ENCODE measurements around the gene SCN2B.

The SCN2B gene

GRCh38 chr11:118174006-118174567, 2.4 kb downstream of the SCN2B start:
- no peak for DNase-seq (ENCODE audit: low spot score)

GRCh38 chr11:118172356-118172755, 4.1 kb downstream of the SCN2B start:
- DNase-seq (ENCODE audit: low spot score) = no peak

- peak; percentile 89 for DNase-seq (ENCODE audit: low spot score)
Measured at GRCh38 chr11:118171269-118172062, 5.0 kb downstream of the SCN2B start.

- DNase-seq (ENCODE audit: low spot score) = no peak
Measured at GRCh38 chr11:118170882-118171268, 5.6 kb downstream of the SCN2B start.

- no peak for DNase-seq (ENCODE audit: low spot score)
Measured at GRCh38 chr11:118170231-118170630, 6.2 kb downstream of the SCN2B start.

DNA sequence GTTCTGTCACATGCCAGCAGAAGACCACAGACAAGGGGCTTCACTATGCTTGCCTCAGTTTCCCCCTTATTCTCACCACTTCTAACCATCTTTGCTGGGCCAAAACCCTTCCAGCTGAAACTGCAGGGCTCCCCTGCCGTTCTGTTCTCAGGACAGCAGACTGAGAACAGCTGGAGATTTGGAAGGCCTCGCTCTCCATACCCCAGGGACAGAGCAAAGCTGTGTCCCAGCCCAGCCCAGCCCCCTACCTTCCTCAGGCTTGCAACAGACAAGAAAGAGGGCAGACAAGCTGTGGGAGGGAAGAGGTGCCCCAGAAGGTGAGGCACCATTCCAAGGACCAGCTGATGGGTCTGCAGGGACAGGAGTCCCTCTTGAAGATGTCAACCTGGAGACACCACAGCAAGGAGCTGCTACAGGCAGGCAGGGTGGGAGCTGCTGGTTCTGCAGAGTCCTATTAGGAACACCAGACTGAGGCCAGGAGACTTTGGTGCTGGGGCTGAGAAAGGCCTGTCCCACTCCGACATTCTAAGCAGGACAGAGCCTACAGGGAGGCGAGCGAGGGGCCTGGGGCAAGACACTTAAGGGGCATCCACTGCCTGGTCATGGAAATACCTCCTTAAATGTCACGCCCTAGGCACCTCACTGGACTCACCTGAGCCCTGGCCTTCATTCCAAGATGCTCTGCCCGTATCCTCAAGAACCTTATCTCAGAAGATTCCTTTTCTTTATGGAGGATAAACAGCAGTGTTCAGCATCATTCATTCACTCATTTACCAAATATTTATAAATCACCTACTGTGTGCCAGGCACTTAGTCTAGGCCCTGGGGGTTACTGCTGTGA, 6.9 kb downstream of the SCN2B start:
- no peak for DNase-seq (ENCODE audit: low spot score)

DNA sequence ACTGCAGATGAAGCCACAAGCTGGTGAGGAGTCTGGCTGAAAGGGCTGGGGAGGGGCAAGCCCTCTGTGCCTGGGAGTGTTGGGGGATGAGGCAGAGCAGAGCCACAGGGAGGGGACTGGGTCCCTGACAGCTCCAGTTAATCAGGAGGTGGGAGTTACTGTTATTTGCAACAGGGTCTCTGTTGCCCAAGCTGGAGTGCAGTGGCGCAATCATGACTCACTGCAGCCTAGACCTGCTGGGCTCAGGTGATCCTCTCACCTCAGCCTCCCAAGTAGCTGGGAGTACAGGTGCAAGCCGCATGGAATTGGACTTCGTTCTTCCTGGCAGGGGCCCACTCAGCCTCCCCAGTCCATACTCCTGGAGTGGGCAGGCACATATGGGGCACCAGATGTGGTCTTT, 7.7 kb downstream of the SCN2B start:
- no peak for DNase-seq (ENCODE audit: low spot score)

DNA sequence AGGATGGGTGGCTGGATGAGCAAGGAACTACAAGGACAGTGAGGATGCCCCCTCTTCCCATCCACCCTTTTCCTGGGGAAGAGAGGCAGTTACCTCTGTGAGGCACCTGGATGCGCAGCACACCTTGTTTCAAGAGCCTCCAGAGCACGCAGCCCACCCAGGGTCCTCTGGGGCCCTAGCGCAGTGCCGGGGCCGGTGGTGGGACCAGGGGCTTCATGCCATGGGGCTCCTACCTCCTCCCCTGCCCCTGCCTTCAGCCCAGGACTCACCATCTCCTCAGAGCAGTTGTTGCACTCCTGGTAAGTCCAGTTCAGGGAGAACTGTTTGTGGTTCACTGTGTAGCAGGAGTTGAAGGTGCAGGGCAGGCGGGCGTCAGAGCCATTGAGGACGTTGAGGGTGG, 8.1 kb downstream of the SCN2B start:
- DNase-seq (ENCODE audit: low spot score) = no peak

GRCh38 chr11:118167906-118168305, 8.5 kb downstream of the SCN2B start:
- no peak for DNase-seq (ENCODE audit: low spot score)

GRCh38 chr11:118167253-118167652, 9.2 kb downstream of the SCN2B start:
- DNase-seq (ENCODE audit: low spot score) = no peak

DNA sequence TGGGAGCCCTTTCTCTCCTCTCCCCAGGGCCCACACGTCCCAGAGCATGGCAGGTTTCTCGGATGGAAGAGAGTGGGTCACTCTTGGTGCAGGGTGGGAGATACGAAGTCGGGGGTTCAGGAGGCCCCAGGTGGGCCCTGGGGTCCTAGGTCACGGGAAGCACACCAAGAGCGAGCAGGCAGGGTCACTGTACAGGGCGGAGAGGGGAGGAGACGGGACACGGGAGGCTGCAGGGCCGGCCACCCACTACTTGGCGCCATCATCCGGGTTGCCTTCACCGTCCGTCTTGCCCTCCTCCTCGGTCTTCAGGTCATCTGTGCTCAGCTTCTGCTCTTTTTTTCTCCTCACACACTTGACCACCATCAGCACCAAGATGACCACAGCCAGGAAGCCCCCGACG, 9.8 kb downstream of the SCN2B start:
- DNase-seq (ENCODE audit: low spot score) = no peak

DNA sequence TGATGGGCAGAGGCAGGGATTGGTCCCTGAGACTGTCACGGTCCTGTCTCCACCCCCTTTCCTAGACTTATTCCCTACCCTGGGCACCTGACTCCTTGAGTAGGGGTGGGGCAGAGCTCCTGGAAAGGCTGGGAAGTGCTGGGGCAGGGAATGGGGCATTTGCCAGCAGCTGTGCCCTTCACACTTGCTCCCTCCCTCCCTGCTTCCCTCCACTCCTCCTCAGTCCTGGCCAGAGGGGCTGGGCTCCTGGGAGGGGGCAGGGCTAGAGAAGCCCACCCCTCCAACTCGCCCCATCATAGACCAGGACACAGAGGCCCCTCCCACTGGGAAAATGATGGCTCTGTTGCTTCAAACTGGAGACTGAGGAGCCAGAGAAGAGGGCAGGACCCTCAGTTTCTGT, 11.6 kb downstream of the SCN2B start:
- DNase-seq (ENCODE audit: low spot score) = no peak

GRCh38 chr11:118163494-118163893, 12.9 kb downstream of the SCN2B start:
- DNase-seq (ENCODE audit: low spot score) = no peak

GRCh38 chr11:118162846-118163245, 13.6 kb downstream of the SCN2B start:
- DNase-seq (ENCODE audit: low spot score) = no peak

- DNase-seq (ENCODE audit: low spot score) = no peak
Measured at GRCh38 chr11:118161786-118162185, 14.7 kb downstream of the SCN2B start.

GRCh38 chr11:118157186-118157895, 19.1 kb downstream of the SCN2B start:
- DNase-seq (ENCODE audit: low spot score) = no peak

DNA sequence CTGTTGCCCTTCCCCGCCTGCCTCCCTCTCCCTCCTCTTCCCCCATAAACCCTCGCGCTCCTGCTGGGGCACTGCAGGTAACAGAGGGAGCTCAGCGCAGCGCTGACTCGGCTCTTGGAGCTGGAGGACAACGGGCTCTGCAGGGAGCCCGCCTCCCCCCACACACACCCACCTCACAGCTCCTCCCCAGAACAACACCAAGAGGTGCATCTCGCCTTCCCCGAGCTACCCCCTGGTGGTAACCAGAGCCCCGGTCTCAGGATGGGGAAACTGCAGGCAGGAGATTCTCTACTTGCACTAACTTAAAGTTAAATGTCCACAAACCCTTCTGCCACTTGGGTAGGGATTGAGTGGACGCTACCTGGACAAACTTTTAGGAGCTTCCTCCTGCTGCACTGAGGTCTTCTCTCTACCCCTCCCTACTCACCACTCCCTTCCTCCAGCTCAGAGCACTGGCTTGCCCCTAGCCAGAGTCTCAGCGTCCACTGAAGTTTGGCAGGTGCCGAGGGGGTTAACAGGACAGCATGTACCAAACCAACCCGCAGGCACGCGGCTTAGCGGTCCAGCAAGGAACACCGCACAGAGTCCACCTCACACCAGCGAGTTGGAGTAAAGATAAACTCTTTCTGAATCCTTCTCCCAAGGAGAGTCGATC, 19.8 kb downstream of the SCN2B start:
- DNase-seq (ENCODE audit: low spot score) = no peak

GRCh38 chr11:118155776-118156530, 20.5 kb downstream of the SCN2B start:
- no peak for DNase-seq (ENCODE audit: low spot score)

DNA sequence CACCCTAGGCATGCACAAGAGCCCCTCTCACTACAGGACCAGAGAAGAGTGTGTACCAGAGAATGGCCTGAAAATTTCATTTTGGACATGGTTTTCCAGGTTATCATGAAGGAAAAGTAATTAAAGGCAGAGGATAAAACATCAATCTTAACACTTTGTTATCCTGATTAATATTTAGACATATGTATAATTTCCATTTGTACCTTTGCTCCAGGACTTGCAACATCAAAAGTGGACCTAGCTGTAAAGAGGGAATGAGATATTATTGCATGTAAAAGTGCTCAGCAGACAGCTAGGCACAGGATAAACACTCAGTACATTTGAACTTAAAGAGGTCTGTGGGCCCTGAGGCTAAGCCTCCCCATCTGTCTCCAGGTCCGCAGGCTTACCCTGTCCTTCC, 21.8 kb downstream of the SCN2B start:
- no peak for DNase-seq (ENCODE audit: low spot score)

DNA sequence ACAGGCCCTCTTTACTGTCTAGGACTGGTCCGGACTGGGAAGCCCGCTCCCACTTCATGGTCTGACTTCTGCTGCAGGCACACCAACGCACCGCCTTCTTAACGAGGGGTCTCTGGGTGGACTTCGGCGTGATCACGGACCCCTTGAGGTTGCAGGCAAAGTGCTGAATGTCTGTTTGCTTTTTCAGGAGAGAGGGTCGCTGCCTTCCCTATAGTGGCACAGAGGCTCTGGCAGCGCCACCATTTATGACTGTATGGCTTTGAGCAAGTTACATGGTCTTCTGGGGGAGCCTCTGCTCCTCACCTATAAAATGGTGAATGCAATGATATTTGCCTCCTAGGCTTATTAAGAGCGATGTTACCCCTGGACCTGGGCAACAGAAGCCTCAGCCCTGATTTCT, 22.5 kb downstream of the SCN2B start:
- no peak for DNase-seq (ENCODE audit: low spot score)

- DNase-seq (ENCODE audit: low spot score) = no peak
Measured at GRCh38 chr11:118153516-118153915, 22.9 kb downstream of the SCN2B start.

Data from globus pallidus (tissue), 1 donor.